Activated T-cell treated with anti-CD3 and anti-CD28 coated beads for 4 hours (primary cell): Measurements from ENCODE around the gene DNAH14.

Source experiments
- DNase-seq: peaks from one replicate; pipeline ENCODE4 v3.0.0-alpha.2; 2020

The DNAH14 gene

GRCh38 chr1:225435957-225436392 is 506.5 kb downstream of the DNAH14 start:
- DNase-seq: no peak

- no peak for DNase-seq
These were observed 508.4 kb downstream of the DNAH14 start for GRCh38 chr1:225437710-225438437.

- DNase-seq: no peak
These were observed 511.1 kb downstream of the DNAH14 start for GRCh38 chr1:225440380-225441221.

- no peak for DNase-seq
These were observed 512.0 kb downstream of the DNAH14 start for GRCh38 chr1:225441314-225442122.

GRCh38 chr1:225442123-225442505 is 512.6 kb downstream of the DNAH14 start:
- no peak for DNase-seq

GRCh38 chr1:225445639-225446594 is 516.4 kb downstream of the DNAH14 start:
- no peak for DNase-seq

GRCh38 chr1:225446595-225446960 is 517.1 kb downstream of the DNAH14 start:
- no peak for DNase-seq

GRCh38 chr1:225446981-225447615 is 517.6 kb downstream of the DNAH14 start:
- no peak for DNase-seq

GRCh38 chr1:225447650-225448089 is 518.2 kb downstream of the DNAH14 start:
- DNase-seq: no peak

GRCh38 chr1:225448146-225448805 is 518.8 kb downstream of the DNAH14 start:
- DNase-seq: no peak
